ENCODE measurements around the gene MPI. TPM values are rescaled to one million over a fixed set of nuclear protein-coding genes. Genes with fewer than 3 reads are reported as not detected.

MPI gene
- total and polyA plus RNA-seq, 2 donors: 33.6 to 37.4 TPM

- no peak overlapping the region for H3K27ac ChIP-seq (ENCODE audit: low read depth)
- WGBS: 94% methylated on average over 13 of the region's 13 CpGs
- peaks cover 10% of the 10 kb centered on the region for H3K36me3 ChIP-seq (ENCODE audit: insufficient read depth)
- H3K4me3 ChIP-seq (ENCODE audit: low read depth, low read length): no peak overlapping the region
- no peak for DNase-seq (ENCODE audit: extremely low spot score)
- H3K4me1 ChIP-seq (ENCODE audit: insufficient read depth): no peaks in the 10 kb centered on the region
Observed at GRCh38 chr15:74854453-74855022, 35.3 kb upstream of the MPI start.

GRCh38 chr15:74855857-74856256 lies 34.0 kb upstream of the MPI start:
- WGBS: 98% methylated on average over 2 of the region's 2 CpGs
- no peaks in the 10 kb centered on the region for H3K4me1 ChIP-seq (ENCODE audit: insufficient read depth)
- H3K36me3 ChIP-seq (ENCODE audit: insufficient read depth): peaks cover 10% of the 10 kb centered on the region
- no peak overlapping the region for H3K4me3 ChIP-seq (ENCODE audit: low read depth, low read length)
- no peak for DNase-seq (ENCODE audit: extremely low spot score)
- no peak overlapping the region for H3K27ac ChIP-seq (ENCODE audit: low read depth)

- peaks cover 8% of the 10 kb centered on the region for H3K36me3 ChIP-seq (ENCODE audit: insufficient read depth)
- 98% methylated on average over 1 of the region's 1 CpG for WGBS
- DNase-seq (ENCODE audit: extremely low spot score): no peak
- no peak overlapping the region for H3K27ac ChIP-seq (ENCODE audit: low read depth)
- no peaks in the 10 kb centered on the region for H3K4me1 ChIP-seq (ENCODE audit: insufficient read depth)
- no peak overlapping the region for H3K4me3 ChIP-seq (ENCODE audit: low read depth, low read length)
Observed at GRCh38 chr15:74856537-74856936, 33.3 kb upstream of the MPI start.

GRCh38 chr15:74857082-74857655 lies 32.7 kb upstream of the MPI start:
- no peak overlapping the region for H3K27ac ChIP-seq (ENCODE audit: low read depth)
- H3K4me3 ChIP-seq (ENCODE audit: low read depth, low read length): no peak overlapping the region
- no peaks in the 10 kb centered on the region for H3K4me1 ChIP-seq (ENCODE audit: insufficient read depth)
- WGBS: 63% methylated on average over 5 of the region's 5 CpGs
- peaks cover 4% of the 10 kb centered on the region for H3K36me3 ChIP-seq (ENCODE audit: insufficient read depth)
- DNase-seq (ENCODE audit: extremely low spot score): no peak

GRCh38 chr15:74857671-74858368 lies 32.0 kb upstream of the MPI start:
- H3K4me3 ChIP-seq (ENCODE audit: low read depth, low read length): no peak overlapping the region
- H3K4me1 ChIP-seq (ENCODE audit: insufficient read depth): no peaks in the 10 kb centered on the region
- no peak overlapping the region for H3K27ac ChIP-seq (ENCODE audit: low read depth)
- WGBS: 53% methylated on average over 9 of the region's 9 CpGs
- no peak for DNase-seq (ENCODE audit: extremely low spot score)
- peaks cover 2% of the 10 kb centered on the region for H3K36me3 ChIP-seq (ENCODE audit: insufficient read depth)

- Histone ChIP-seq H3K4me1 (ENCODE audit: insufficient read depth) (no peaks in the 10 kb centered on the region), H3K36me3 (ENCODE audit: insufficient read depth) (peaks cover 2% of the 10 kb centered on the region), H3K4me3 (ENCODE audit: low read depth, low read length) (no peak overlapping the region), H3K27ac (ENCODE audit: low read depth) (no peak overlapping the region)
- DNase-seq (ENCODE audit: extremely low spot score): no peak
- 68% methylated on average over 4 of the region's 4 CpGs for WGBS
Observed at GRCh38 chr15:74858369-74858740, 31.5 kb upstream of the MPI start.

GRCh38 chr15:74863239-74864056 lies 26.4 kb upstream of the MPI start:
- no peak for DNase-seq (ENCODE audit: extremely low spot score)
- WGBS: 84% methylated on average over 11 of the region's 11 CpGs
- no peak overlapping the region for H3K4me3 ChIP-seq (ENCODE audit: low read depth, low read length)
- no peaks in the 10 kb centered on the region for H3K36me3 ChIP-seq (ENCODE audit: insufficient read depth)
- no peaks in the 10 kb centered on the region for H3K4me1 ChIP-seq (ENCODE audit: insufficient read depth)
- H3K27ac ChIP-seq (ENCODE audit: low read depth): no peak overlapping the region

GRCh38 chr15:74864296-74864695 lies 25.5 kb upstream of the MPI start:
- Histone ChIP-seq H3K4me3 (ENCODE audit: low read depth, low read length) (no peak overlapping the region), H3K27ac (ENCODE audit: low read depth) (no peak overlapping the region), H3K36me3 (ENCODE audit: insufficient read depth) (no peaks in the 10 kb centered on the region), H3K4me1 (ENCODE audit: insufficient read depth) (no peaks in the 10 kb centered on the region)
- 87% methylated on average over 6 of the region's 6 CpGs for WGBS
- no peak for DNase-seq (ENCODE audit: extremely low spot score)

- WGBS: 83% methylated on average over 2 of the region's 2 CpGs
- no peak overlapping the region for H3K4me3 ChIP-seq (ENCODE audit: low read depth, low read length)
- no peak overlapping the region for H3K27ac ChIP-seq (ENCODE audit: low read depth)
- DNase-seq (ENCODE audit: extremely low spot score): no peak
- H3K36me3 ChIP-seq (ENCODE audit: insufficient read depth): no peaks in the 10 kb centered on the region
- no peaks in the 10 kb centered on the region for H3K4me1 ChIP-seq (ENCODE audit: insufficient read depth)
Observed at GRCh38 chr15:74865316-74865715, 24.5 kb upstream of the MPI start.

GRCh38 chr15:74866090-74866489 lies 23.8 kb upstream of the MPI start:
- no peak for DNase-seq (ENCODE audit: extremely low spot score)
- WGBS: 78% methylated on average over 6 of the region's 6 CpGs
- H3K27ac ChIP-seq (ENCODE audit: low read depth): no peak overlapping the region
- H3K4me3 ChIP-seq (ENCODE audit: low read depth, low read length): no peak overlapping the region
- H3K4me1 ChIP-seq (ENCODE audit: insufficient read depth): no peaks in the 10 kb centered on the region
- no peaks in the 10 kb centered on the region for H3K36me3 ChIP-seq (ENCODE audit: insufficient read depth)

- no peak overlapping the region for H3K4me3 ChIP-seq (ENCODE audit: low read depth, low read length)
- peak overlapping the region; percentile 60 for H3K27ac ChIP-seq (ENCODE audit: low read depth)
- no peak for DNase-seq (ENCODE audit: extremely low spot score)
- WGBS: 75% methylated on average over 1 of the region's 1 CpG
- no peaks in the 10 kb centered on the region for H3K36me3 ChIP-seq (ENCODE audit: insufficient read depth)
- no peaks in the 10 kb centered on the region for H3K4me1 ChIP-seq (ENCODE audit: insufficient read depth)
Observed at GRCh38 chr15:74867466-74868038, 22.3 kb upstream of the MPI start.

GRCh38 chr15:74868059-74868458 lies 21.8 kb upstream of the MPI start:
- Histone ChIP-seq H3K4me3 (ENCODE audit: low read depth, low read length) (no peak overlapping the region), H3K4me1 (ENCODE audit: insufficient read depth) (no peaks in the 10 kb centered on the region), H3K36me3 (ENCODE audit: insufficient read depth) (no peaks in the 10 kb centered on the region), H3K27ac (ENCODE audit: low read depth) (peak overlapping the region; percentile 60)
- DNase-seq (ENCODE audit: extremely low spot score): no peak
- WGBS: 68% methylated on average over 6 of the region's 6 CpGs

- no peak overlapping the region for H3K4me3 ChIP-seq (ENCODE audit: low read depth, low read length)
- DNase-seq (ENCODE audit: extremely low spot score): no peak
- no peaks in the 10 kb centered on the region for H3K4me1 ChIP-seq (ENCODE audit: insufficient read depth)
- H3K27ac ChIP-seq (ENCODE audit: low read depth): no peak overlapping the region
- no peaks in the 10 kb centered on the region for H3K36me3 ChIP-seq (ENCODE audit: insufficient read depth)
Observed at GRCh38 chr15:74869372-74869725, 20.5 kb upstream of the MPI start.
